Ovary (tissue), 3 donors: ENCODE data around the gene THSD7A.

Experiments used
- CTCF ChIP-seq, 3 donors: fragments of 450-650 bp in 2 of 3; fragments of 200-600 bp in 1 of 3; IDR thresholded peaks; one replicate each; pipeline versions ENCODE4 v1.5.1 to v1.8.0; 2016 to 2022; ENCODE audit warnings: antibody characterized with exemption in 3 of 3, mild to moderate bottlenecking in 1 of 3
- EP300 ChIP-seq: sonication (generic); formaldehyde crosslinking; IDR thresholded peaks from one replicate; pipeline ENCODE4 v1.6.1; 2017; ENCODE audit warnings: antibody characterized with exemption
- donor health status: DM: no; HTN: no; CAD: no.

- TF ChIP-seq EP300 (no peak), CTCF (IDR thresholded peaks at IDR 0.05) (no peak)
These were observed 121.6 kb downstream of the THSD7A start for GRCh38 chr7:11710377-11710776.
